NOMO-1 treated with dmso at 0.1 percent for 144 hours (cell line): ENCODE results near the gene PTPN18.
A peak's percentile ranks its signal among the peaks of the same experiment; 100 is the strongest.
"Not testable (repeated sequence)": the region's sequence is repeated elsewhere in the genome, so short reads cannot be mapped to it uniquely, and the experiment has no call there.

Experiments
- DNase-seq: peaks from one replicate; lab custom pipeline; 2025; ENCODE audit not compliant: unreplicated experiment; lab: John Stamatoyannopoulos, UW

Gene PTPN18

DNA sequence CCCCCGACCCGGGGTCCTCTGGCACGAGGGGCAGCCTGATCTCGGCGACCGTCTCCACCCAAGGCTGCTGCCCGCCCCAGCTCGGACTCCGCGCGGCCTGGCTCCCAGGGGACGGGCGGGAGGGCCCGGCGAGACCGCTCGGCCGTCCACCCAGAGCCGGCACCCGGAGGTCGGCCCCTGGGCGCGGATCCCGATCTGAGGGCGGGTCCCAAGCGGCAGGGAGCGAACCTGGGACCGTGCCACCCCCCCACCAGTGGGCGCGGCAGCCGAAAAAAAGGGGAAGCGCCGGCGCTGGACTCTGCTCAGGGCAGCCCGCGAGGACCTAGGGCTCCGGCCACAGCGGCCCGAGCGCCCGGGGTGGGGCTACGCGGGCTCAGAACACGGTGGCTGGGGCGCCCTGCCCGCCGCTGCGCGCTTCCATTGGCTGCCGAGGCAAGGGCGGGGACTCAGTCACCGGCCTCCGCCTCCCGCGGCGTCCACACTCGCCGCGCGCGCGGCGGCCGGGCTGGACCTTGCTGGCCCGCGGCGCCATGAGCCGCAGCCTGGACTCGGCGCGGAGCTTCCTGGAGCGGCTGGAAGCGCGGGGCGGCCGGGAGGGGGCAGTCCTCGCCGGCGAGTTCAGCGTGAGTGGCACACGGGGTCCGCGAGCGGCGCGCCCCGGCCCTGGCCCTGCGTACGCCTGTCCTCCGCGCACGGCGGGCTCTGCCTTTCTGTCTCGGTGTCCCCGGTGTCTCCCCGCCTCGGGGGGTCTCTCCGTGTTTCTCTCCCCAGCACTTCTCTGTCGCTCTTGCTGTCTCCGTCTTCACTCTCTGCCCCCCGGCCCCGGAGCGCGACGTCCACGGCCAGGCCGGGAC is at the start of gene PTPN18:
TSS of gene PTPN18 (plus strand) at position 479 of the 854 bp plus-strand sequence. CDS start at position 531, 52 bp downstream.
- DNase-seq, result peak; percentile 60

DNA sequence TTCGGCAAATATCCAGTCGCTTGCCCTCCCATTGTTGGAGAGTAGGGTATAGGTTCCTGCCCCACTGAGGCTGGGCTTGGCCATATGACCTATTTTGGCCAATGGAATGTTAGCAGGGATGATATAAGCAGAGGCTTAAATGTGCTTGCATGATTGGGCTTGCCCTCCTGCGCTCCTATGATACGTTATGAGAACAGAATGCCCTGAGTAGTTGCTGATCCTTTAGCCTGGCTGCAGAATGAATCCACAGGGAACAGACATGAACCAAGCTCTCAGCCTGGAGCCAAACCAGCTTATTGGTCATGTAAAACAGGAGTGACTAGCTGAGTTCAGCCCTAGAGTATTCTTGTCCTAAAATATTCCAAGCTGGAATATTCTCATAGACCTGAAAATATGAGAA is 48.0 kb upstream of the PTPN18 start:
- no peak for DNase-seq

DNA sequence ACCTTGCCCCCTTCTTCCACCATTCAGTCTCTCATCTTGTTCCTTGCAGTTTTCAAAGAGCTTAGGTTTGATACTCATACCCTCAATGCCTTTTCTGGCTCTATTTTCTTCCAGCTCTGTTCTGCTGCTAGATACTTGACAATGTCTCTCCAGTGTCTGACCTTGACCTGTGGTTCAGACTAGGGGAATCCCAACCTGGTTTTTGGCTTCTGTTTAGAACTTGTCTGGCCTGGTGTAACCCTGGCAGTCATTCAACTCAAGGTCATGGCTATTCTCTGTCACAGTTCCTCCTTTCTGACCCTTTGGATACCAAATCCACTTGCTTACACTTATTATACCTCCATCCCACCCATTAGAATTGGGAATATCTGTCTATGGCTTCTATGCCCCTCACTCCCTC is 45.0 kb upstream of the PTPN18 start:
- DNase-seq, result no peak

GRCh38 chr2:130313812-130314334 is 42.0 kb upstream of the PTPN18 start:
- no peak for DNase-seq

- no peak for DNase-seq
Measured at GRCh38 chr2:130314377-130314776, 41.5 kb upstream of the PTPN18 start.

GRCh38 chr2:130316596-130316995 is 39.3 kb upstream of the PTPN18 start:
- DNase-seq, result no peak

GRCh38 chr2:130318906-130319305 is 37.0 kb upstream of the PTPN18 start:
- DNase-seq, result no peak

GRCh38 chr2:130319536-130319935 is 36.3 kb upstream of the PTPN18 start:
- no peak for DNase-seq

DNA sequence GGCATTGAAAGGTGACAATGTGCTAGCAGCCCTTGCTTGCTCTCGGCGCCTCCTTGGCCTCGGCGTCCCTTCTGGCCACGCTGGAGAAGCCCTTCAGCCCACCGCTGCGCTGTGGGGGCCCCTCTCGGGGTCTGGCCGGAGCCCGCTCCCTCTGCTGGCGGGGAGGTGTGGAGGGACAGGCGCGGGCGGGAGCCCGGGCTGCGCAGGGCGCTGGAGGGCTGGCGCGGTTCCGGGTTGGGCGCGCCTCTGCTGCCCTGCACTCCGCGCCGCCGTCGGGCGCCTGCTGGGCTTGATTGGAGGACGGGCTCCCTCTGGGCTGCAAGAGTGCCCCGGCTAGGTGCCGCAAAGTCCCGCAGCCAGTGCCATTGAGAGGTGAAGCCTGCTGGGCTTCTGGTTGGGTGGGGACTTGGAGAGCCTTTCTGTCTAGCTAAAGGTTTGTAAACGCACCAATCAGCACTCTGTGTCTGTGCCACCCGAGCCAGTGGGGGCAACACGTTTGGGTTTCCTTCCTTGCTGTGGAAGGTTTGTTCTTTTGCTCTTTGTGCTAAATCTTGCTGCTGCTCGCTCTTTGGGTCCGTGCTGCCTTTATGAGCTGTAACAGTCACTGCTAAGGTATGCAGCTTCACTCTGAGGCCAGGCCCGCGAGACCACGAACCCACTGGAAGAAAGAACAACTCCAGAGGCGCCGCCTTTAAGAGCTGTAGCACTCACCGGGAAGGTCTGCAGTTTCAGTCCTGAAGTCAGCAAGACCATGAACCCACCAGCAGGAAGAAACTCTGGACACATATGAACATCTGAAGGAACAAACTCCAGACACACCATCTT is 27.9 kb upstream of the PTPN18 start:
- DNase-seq, result no peak

- no peak for DNase-seq
Measured at GRCh38 chr2:130328710-130329109, 27.1 kb upstream of the PTPN18 start.

GRCh38 chr2:130332271-130333073 is 23.4 kb upstream of the PTPN18 start:
- DNase-seq, result peak; percentile 12

- DNase-seq, result not testable (repeated sequence)
Measured at GRCh38 chr2:130333253-130333652, 22.6 kb upstream of the PTPN18 start.

DNA sequence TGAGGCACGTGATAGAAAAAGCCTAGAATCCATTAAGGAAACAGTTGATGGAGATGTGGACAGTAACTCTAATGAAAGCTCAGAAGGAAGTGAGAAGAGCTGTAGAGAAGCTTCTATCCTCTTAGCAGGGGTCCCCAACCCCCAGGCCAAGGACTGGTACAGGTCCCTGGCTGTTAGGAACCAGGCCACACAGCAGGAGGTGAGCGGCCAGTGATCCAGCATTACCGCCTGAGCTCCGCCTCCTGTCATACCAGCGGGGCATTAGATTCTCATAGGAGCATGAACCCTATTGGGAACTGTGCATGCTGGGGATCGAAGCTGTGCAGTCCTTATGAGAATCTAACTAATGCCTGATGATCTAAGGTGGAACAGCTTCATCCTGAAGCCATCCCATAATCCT is 21.8 kb upstream of the PTPN18 start:
- no peak for DNase-seq

DNA sequence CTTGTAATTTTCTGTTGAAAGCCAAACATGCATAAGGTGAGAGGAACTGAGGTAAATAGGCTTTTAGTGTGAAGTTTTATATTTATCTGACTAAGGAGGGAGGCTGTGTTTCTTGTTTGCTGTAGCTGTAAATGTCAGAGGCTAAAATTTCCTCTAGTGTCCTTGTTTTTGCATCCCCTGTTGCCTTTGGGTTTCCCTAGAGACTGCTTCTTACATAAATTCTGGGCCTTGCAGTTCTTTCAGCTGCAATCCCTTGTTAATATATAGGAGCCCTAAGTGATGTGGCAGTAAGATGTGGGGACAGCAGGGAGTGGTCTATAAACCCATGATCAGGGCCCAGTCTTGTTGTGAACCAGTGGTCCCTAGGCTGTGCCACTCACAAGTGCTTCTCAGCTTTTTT is 20.6 kb upstream of the PTPN18 start:
- no peak for DNase-seq

GRCh38 chr2:130336150-130336876 is 19.5 kb upstream of the PTPN18 start:
- DNase-seq, result no peak

- DNase-seq, result no peak
Measured at GRCh38 chr2:130336877-130337734, 18.8 kb upstream of the PTPN18 start.

DNA sequence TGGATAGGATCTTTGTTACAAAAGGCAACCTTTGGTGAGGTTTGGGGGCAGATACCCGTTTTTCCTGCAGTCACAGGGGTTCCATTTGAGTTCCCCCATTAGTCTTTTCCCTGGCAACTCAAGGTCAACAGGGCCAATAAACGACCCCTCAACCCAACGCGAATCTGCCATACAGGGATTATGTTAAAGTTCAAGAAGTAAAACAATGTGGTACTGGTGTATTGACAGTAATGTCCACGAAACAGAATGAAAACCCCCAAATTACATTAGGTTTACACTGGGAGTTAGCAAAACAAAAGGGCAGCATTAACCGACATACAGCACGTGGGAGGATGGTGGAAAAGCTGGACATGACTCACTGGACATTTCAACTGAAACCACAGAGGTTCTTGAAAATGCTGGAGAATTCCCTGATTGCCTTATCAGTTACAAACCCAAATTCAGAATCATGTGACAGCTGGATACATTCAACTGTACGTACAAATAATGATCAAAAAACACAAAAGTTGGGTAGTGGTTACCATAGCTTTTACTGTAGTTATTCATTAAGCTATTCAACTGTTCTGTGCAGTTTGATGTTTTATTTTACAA is 18.0 kb upstream of the PTPN18 start:
- DNase-seq, result no peak

GRCh38 chr2:130338793-130339345 is 17.0 kb upstream of the PTPN18 start:
- no peak for DNase-seq
